ENCODE data around the gene DHCR7. TPM values are rescaled to one million over a fixed set of nuclear protein-coding genes. Genes with fewer than 3 reads are reported as not detected.

The DHCR7 gene
- total RNA-seq, 2 donors from 2014 or later = 87.7 to 130 TPM

GRCh38 chr11:71495286-71496230, 47.4 kb upstream of the DHCR7 start:
- Histone ChIP-seq H3K27ac (ENCODE audit: low read depth, low read length) (no peak overlapping the region), H3K36me3 (ENCODE audit: control insufficient read depth, insufficient read depth, low read length) (peaks cover 44% of the 10 kb centered on the region), H3K4me3 (ENCODE audit: low read length) (no peak overlapping the region), H3K9ac (ENCODE audit: extremely low read depth, low read length, poor library complexity, severe bottlenecking) (no peak overlapping the region), H3K4me1 (ENCODE audit: control insufficient read depth, insufficient read depth, low read length) (no peaks in the 10 kb centered on the region), H3K27me3 (ENCODE audit: control insufficient read depth, insufficient read depth, low read length, poor library complexity, severe bottlenecking) (no peaks in the 10 kb centered on the region), H3K9me3 (ENCODE audit: control insufficient read depth, low read length) (no peaks in the 10 kb centered on the region)
- 94 to 95% methylated on average over 16 to 20 of the region's 20 CpGs for WGBS, 2 experiments (ENCODE audit: insufficient coverage in 1 of 2, insufficient read length in 1 of 2)
- no peak for DNase-seq
- Mint-ChIP-seq H3K36me3 (ENCODE audit: low read depth) (peaks cover 83% of the 10 kb centered on the region), H3K27ac (no peak overlapping the region), H3K4me1 (no peaks in the 10 kb centered on the region), H3K27me3 (ENCODE audit: insufficient read depth) (no peaks in the 10 kb centered on the region), H3K9me3 (no peaks in the 10 kb centered on the region), H3K4me3 (no peak overlapping the region)
- TF ChIP-seq, protein P1, sequence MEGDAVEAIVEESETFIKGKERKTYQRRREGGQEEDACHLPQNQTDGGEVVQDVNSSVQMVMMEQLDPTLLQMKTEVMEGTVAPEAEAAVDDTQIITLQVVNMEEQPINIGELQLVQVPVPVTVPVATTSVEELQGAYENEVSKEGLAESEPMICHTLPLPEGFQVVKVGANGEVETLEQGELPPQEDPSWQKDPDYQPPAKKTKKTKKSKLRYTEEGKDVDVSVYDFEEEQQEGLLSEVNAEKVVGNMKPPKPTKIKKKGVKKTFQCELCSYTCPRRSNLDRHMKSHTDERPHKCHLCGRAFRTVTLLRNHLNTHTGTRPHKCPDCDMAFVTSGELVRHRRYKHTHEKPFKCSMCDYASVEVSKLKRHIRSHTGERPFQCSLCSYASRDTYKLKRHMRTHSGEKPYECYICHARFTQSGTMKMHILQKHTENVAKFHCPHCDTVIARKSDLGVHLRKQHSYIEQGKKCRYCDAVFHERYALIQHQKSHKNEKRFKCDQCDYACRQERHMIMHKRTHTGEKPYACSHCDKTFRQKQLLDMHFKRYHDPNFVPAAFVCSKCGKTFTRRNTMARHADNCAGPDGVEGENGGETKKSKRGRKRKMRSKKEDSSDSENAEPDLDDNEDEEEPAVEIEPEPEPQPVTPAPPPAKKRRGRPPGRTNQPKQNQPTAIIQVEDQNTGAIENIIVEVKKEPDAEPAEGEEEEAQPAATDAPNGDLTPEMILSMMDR (conservative IDR thresholded peaks at IDR 0.05) = no peak

- Histone ChIP-seq H3K36me3 (ENCODE audit: control insufficient read depth, insufficient read depth, low read length) (peaks cover 46% of the 10 kb centered on the region), H3K27me3 (ENCODE audit: control insufficient read depth, insufficient read depth, low read length, poor library complexity, severe bottlenecking) (no peaks in the 10 kb centered on the region), H3K27ac (ENCODE audit: low read depth, low read length) (no peak overlapping the region), H3K9me3 (ENCODE audit: control insufficient read depth, low read length) (no peaks in the 10 kb centered on the region), H3K4me1 (ENCODE audit: control insufficient read depth, insufficient read depth, low read length) (peaks cover 2% of the 10 kb centered on the region), H3K4me3 (ENCODE audit: low read length) (no peak overlapping the region), H3K9ac (ENCODE audit: extremely low read depth, low read length, poor library complexity, severe bottlenecking) (no peak overlapping the region)
- TF ChIP-seq, protein P1 (conservative IDR thresholded peaks at IDR 0.05) = no peak
- H3K27me3 Mint-ChIP-seq (ENCODE audit: insufficient read depth) = no peaks in the 10 kb centered on the region
- H3K36me3 Mint-ChIP-seq (ENCODE audit: low read depth) = peaks cover 80% of the 10 kb centered on the region
- H3K4me1 Mint-ChIP-seq = peaks cover 15% of the 10 kb centered on the region
- no peak overlapping the region for H3K4me3 Mint-ChIP-seq
- no peaks in the 10 kb centered on the region for H3K9me3 Mint-ChIP-seq
- peak overlapping the region; percentile 4 for H3K27ac Mint-ChIP-seq
- 94 to 100% methylated on average over 3 to 9 of the region's 9 CpGs for WGBS, 2 experiments (ENCODE audit: insufficient coverage in 1 of 2, insufficient read length in 1 of 2)
- no peak for DNase-seq
Measured at GRCh38 chr11:71491940-71492339, 43.7 kb upstream of the DHCR7 start.

DNA sequence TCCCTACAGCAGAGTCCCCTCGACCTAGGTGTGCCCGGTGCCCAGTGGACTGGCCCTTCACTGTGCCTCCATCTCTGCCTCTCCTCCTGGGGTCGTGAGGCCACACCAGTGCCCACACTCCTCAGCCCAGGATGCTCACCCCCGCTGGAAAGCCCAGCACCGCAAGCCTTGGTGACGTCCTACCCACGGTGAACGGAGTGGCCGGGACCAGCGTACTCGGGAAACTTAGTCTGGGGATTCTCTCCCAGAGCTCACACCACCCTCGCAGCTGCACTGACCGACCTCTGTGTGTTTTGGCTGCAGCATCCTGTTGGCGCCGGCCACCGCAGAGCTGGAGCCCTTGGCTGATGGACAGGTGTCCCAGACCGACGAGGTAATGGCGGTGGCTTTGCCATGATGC, 43.3 kb upstream of the DHCR7 start:
- H3K4me3 Mint-ChIP-seq = no peak overlapping the region

More for the DNA sequence above, 43.3 kb upstream of the DHCR7 start:
- DNase-seq = no peak
- Mint-ChIP-seq H3K27me3 (ENCODE audit: insufficient read depth) (no peaks in the 10 kb centered on the region), H3K9me3 (no peaks in the 10 kb centered on the region), H3K4me1 (peaks cover 15% of the 10 kb centered on the region), H3K36me3 (ENCODE audit: low read depth) (peaks cover 79% of the 10 kb centered on the region), H3K27ac (peak overlapping the region; percentile 4)
- Histone ChIP-seq H3K9ac (ENCODE audit: extremely low read depth, low read length, poor library complexity, severe bottlenecking) (no peak overlapping the region), H3K4me3 (ENCODE audit: low read length) (no peak overlapping the region), H3K27ac (ENCODE audit: low read depth, low read length) (no peak overlapping the region), H3K27me3 (ENCODE audit: control insufficient read depth, insufficient read depth, low read length, poor library complexity, severe bottlenecking) (no peaks in the 10 kb centered on the region), H3K4me1 (ENCODE audit: control insufficient read depth, insufficient read depth, low read length) (peaks cover 2% of the 10 kb centered on the region), H3K9me3 (ENCODE audit: control insufficient read depth, low read length) (no peaks in the 10 kb centered on the region), H3K36me3 (ENCODE audit: control insufficient read depth, insufficient read depth, low read length) (peaks cover 45% of the 10 kb centered on the region)
- 93 to 95% methylated on average over 11 to 19 of the region's 19 CpGs for WGBS, 2 experiments (ENCODE audit: insufficient coverage in 1 of 2, insufficient read length in 1 of 2)
- TF ChIP-seq, protein P1 (conservative IDR thresholded peaks at IDR 0.05) = no peak
